IMR-90 (cell line): Measurements from ENCODE around the gene ZNF653.

ENCODE experiments used
- CHD1 ChIP-seq: IDR thresholded peaks from 2 replicates; pipeline ENCODE4 v1.6.1; 2012; ENCODE audit warnings: low read depth, low read length, improper control_type of control experiment
- CTCF ChIP-seq: conservative IDR thresholded peaks from 2 replicates; pipeline ENCODE4 v1.5.1; 2012; ENCODE audit warnings: mild to moderate bottlenecking, low read depth, low read length, improper control_type of control experiment
- POLR2A ChIP-seq: IDR thresholded peaks from 2 replicates; pipeline ENCODE4 v1.6.1; 2012; ENCODE audit warnings: mild to moderate bottlenecking, low read depth, low read length
- RAD21 ChIP-seq: IDR thresholded peaks from 2 replicates; pipeline ENCODE4 v1.6.1; 2012; ENCODE audit warnings: low read length, improper control_type of control experiment
- RCOR1 ChIP-seq: IDR thresholded peaks from 2 replicates; pipeline ENCODE4 v1.6.1; 2012; ENCODE audit warnings: mild to moderate bottlenecking, low read length, improper control_type of control experiment; ENCODE audit not compliant: insufficient replicate concordance
- USF2 ChIP-seq: fragments of 150-350 bp; IDR thresholded peaks from 2 replicates; pipeline ENCODE4 v1.6.1; 2017; ENCODE audit warnings: mild to moderate bottlenecking, antibody characterized with exemption, low read length, low read depth

GRCh38 chr19:11460207-11460606 is 45.4 kb downstream of the ZNF653 start:
- TF ChIP-seq RCOR1: no peak
- peak; percentile 17; the same call in 1 of the 2 replicates for TF ChIP-seq CTCF
- no peak for TF ChIP-seq CHD1
- no peak for TF ChIP-seq POLR2A
- TF ChIP-seq USF2: no peak
- no peak for TF ChIP-seq RAD21
